OCI-LY3 (cell line): Measurements from ENCODE around the gene BRINP3.

ENCODE experiments used
- EZH2phosphoT487 ChIP-seq: fragments of 200-600 bp; shearing (Covaris generic); IDR thresholded peaks from 2 replicates; pipeline ENCODE4 v1.6.1; 2018; ENCODE audit warnings: antibody characterized with exemption, mixed run types, low read depth
- TF ChIP-seq, protein P1 (sequence below): fragments of 200-600, 300-600 bp; sonication (generic); IDR thresholded peaks from 2 replicates; pipeline ENCODE4 v1.5.1; 2014; ENCODE audit warnings: antibody characterized with exemption, low read length, low read depth

DNA sequence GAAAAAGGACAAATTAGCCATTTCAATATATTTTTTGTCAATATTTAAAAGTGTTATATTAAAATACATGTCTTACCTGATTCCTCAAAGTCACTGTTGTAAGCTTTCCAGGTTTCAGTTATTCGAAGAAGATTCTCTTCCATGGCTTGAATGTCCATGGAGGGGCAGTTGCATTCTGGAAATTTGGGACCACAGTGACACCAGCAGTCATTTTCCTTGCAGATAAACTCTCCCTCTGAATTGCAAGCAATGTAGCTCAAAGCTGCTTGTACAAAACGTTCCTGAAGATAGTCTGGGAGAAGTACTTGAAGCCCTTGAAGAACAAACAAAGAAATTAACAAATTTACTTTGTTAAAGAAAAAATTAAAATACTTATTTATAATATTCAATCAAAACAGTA lies 251.7 kb downstream of the BRINP3 start:
- TF ChIP-seq, protein P1, sequence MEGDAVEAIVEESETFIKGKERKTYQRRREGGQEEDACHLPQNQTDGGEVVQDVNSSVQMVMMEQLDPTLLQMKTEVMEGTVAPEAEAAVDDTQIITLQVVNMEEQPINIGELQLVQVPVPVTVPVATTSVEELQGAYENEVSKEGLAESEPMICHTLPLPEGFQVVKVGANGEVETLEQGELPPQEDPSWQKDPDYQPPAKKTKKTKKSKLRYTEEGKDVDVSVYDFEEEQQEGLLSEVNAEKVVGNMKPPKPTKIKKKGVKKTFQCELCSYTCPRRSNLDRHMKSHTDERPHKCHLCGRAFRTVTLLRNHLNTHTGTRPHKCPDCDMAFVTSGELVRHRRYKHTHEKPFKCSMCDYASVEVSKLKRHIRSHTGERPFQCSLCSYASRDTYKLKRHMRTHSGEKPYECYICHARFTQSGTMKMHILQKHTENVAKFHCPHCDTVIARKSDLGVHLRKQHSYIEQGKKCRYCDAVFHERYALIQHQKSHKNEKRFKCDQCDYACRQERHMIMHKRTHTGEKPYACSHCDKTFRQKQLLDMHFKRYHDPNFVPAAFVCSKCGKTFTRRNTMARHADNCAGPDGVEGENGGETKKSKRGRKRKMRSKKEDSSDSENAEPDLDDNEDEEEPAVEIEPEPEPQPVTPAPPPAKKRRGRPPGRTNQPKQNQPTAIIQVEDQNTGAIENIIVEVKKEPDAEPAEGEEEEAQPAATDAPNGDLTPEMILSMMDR: no peak
- no peak for TF ChIP-seq EZH2phosphoT487
